Colonic mucosa (tissue), 4 donors: ENCODE measurements around the gene IDH3B. TPM values are rescaled to one million over a fixed set of nuclear protein-coding genes. Genes with fewer than 3 reads are reported as not detected.

Experiments used
- DNase-seq: peaks from one replicate; pipeline ENCODE4 v3.0.0-alpha.2; 2020
- H3K27ac ChIP-seq: fragments of 200-600 bp; one replicate; pipeline ENCODE4 v1.8.0; 2021
- H3K27me3 ChIP-seq: fragments of 200-600 bp; one replicate; pipeline ENCODE4 v1.8.0; 2021
- H3K36me3 ChIP-seq: fragments of 200-600 bp; one replicate; pipeline ENCODE4 v1.8.0; 2021
- H3K4me1 ChIP-seq: fragments of 200-600 bp; one replicate; pipeline ENCODE4 v1.8.0; 2021; ENCODE audit warnings: mild to moderate bottlenecking
- H3K4me3 ChIP-seq: fragments of 200-600 bp; one replicate; pipeline ENCODE4 v1.8.0; 2021
- H3K9ac ChIP-seq, 2 donors: one replicate each; pipeline ENCODE4 v1.7.0; 2013; ENCODE audit warnings: control low read depth in 2 of 2, low read depth in 2 of 2, low read length in 2 of 2
- H3K9me3 ChIP-seq: fragments of 200-600 bp; one replicate; pipeline ENCODE4 v1.8.0; 2021
- CTCF ChIP-seq: fragments of 200-600 bp; IDR thresholded peaks from one replicate; pipeline ENCODE4 v1.8.0; 2022; ENCODE audit warnings: antibody characterized with exemption, mild to moderate bottlenecking
- intact Hi-C: fragments of 100-400 bp; cut with DNase I; formaldehyde crosslinking; loops from one replicate; pipeline ENCODE4 v1.14.1; 2022
- total RNA-seq, 2 donors: library from RNA; stranded (reverse); fragmentation: NEBNext Ultra II Directional in 1 of 2; extraction: Animal tissue kit (Norgen Biotek cat#: 25700) in 1 of 2; gene quantifications; one replicate each; pipeline ENCODE4 v1.2.1, GENCODE V29; 2021
- donor health status: healthy.
- donor health status: DM: no; HTN: no; CAD: no.
- donor health status: DM: no; HTN: no; CAD: no.

The IDH3B gene
- total RNA-seq, 2 donors from 2014 or later, result 117 to 140 TPM

- Histone ChIP-seq H3K27me3 (peaks cover 34% of the 10 kb centered on the region), H3K9ac (peak overlapping the region in 1 of 2 donors; percentile 35), H3K36me3 (no peaks in the 10 kb centered on the region), H3K4me3 (peak overlapping the region; percentile 35), H3K9me3 (no peaks in the 10 kb centered on the region), H3K4me1 (no peaks in the 10 kb centered on the region), H3K27ac (no peak overlapping the region)
- intact Hi-C loops, result no loop called here
- TF ChIP-seq CTCF, result no peak
- DNase-seq, result no peak
Measured at GRCh38 chr20:2693286-2694007, 29.4 kb upstream of the IDH3B start.

- Histone ChIP-seq H3K4me3 (peak overlapping the region; percentile 35), H3K4me1 (no peaks in the 10 kb centered on the region), H3K36me3 (no peaks in the 10 kb centered on the region), H3K27ac (no peak overlapping the region), H3K9ac (no peak overlapping the region), H3K27me3 (peaks cover 34% of the 10 kb centered on the region), H3K9me3 (no peaks in the 10 kb centered on the region)
- no peak for TF ChIP-seq CTCF
- intact Hi-C loops, result no loop called here
- DNase-seq, result no peak
Measured at GRCh38 chr20:2692886-2693285, 28.9 kb upstream of the IDH3B start.

- Histone ChIP-seq H3K9me3 (no peaks in the 10 kb centered on the region), H3K36me3 (no peaks in the 10 kb centered on the region), H3K27me3 (peaks cover 34% of the 10 kb centered on the region), H3K4me3 (peak within 1 kb of the TSS; percentile 35), H3K27ac (peak within 1 kb of the TSS; percentile 7), H3K4me1 (no peaks in the 10 kb centered on the region), H3K9ac (peak within 1 kb of the TSS in 1 of 2 donors; percentile 69)
- TF ChIP-seq CTCF, result no peak
- intact Hi-C loops, result no loop called here
- no peak for DNase-seq
Measured at GRCh38 chr20:2692036-2692885, 28.2 kb upstream of the IDH3B start, which contains the start of gene EBF4. Gene EBF4, plus strand, starts transcription at chr20:2692780. Its CDS starts 866 bp downstream, at chr20:2693646.

GRCh38 chr20:2691663-2692035 is 27.6 kb upstream of the IDH3B start:
- no peaks in the 10 kb centered on the region for H3K36me3 ChIP-seq
- no peak for DNase-seq
- H3K4me3 ChIP-seq, result no peak overlapping the region
- TF ChIP-seq CTCF, result no peak
- H3K4me1 ChIP-seq, result no peaks in the 10 kb centered on the region
- intact Hi-C loops, result no loop called here
- H3K9ac ChIP-seq, result no peak overlapping the region
- peaks cover 34% of the 10 kb centered on the region for H3K27me3 ChIP-seq
- H3K9me3 ChIP-seq, result no peaks in the 10 kb centered on the region
- H3K27ac ChIP-seq, result no peak overlapping the region

- H3K4me1 ChIP-seq, result no peaks in the 10 kb centered on the region
- H3K9me3 ChIP-seq, result no peaks in the 10 kb centered on the region
- H3K27ac ChIP-seq, result no peak overlapping the region
- no peak for TF ChIP-seq CTCF
- intact Hi-C loops, result no loop called here
- DNase-seq, result no peak
- no peak overlapping the region for H3K9ac ChIP-seq
- H3K36me3 ChIP-seq, result no peaks in the 10 kb centered on the region
- peaks cover 34% of the 10 kb centered on the region for H3K27me3 ChIP-seq
- no peak overlapping the region for H3K4me3 ChIP-seq
Measured at GRCh38 chr20:2691127-2691526, 27.1 kb upstream of the IDH3B start.
